GM18508 (cell line): ENCODE measurements around the gene RIN3.

ENCODE experiments used
- ATAC-seq: cut with Tn5 transposase; IDR thresholded peaks from one replicate; pipeline ENCODE4 v1.9.1; 2021; ENCODE audit warnings: moderate number of reproducible peaks; ENCODE audit not compliant: insufficient read depth, unreplicated experiment

RIN3 gene

DNA sequence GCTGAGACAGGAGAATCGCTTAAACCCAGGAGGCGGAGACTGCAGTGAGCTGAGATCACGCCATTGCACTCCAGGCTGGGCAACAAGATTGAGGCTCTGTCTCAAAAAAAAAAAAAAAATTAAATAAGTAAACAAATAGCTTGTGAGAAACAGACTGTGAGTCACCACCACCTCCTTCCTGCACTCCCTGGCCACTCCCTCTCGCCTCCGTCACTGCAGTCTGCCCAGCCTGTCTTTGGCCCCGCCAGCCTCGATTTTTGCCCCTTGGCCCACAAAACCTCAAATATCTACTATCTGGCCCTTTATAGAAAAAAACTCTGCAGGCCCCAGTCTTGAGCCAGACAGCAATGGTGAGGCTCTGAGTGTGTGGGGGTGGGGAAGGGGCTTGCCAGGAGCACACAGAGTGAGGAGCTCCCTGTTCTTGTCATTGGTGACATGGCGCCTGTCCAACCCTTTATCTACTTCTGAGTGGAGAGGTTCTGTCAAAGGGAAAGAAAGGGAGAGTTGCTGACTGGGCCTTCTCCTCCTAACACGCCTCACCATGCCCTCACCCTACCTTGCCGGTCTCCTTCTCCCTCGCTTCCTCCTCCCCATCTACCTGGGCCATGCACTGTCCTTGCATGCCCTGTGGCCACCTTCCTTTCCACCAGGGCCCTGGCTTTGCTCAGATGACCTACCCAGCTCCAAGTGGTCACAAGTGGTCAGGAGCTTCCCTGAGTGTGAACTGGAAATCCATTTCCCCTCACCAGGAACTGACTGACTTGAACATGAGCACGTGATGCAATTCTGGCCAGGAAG, 212.8 kb downstream of the RIN3 start:
- no peak for ATAC-seq

GRCh38 chr14:92726933-92727262, 213.3 kb downstream of the RIN3 start:
- no peak for ATAC-seq

GRCh38 chr14:92728759-92729364, 215.3 kb downstream of the RIN3 start:
- no peak for ATAC-seq

DNA sequence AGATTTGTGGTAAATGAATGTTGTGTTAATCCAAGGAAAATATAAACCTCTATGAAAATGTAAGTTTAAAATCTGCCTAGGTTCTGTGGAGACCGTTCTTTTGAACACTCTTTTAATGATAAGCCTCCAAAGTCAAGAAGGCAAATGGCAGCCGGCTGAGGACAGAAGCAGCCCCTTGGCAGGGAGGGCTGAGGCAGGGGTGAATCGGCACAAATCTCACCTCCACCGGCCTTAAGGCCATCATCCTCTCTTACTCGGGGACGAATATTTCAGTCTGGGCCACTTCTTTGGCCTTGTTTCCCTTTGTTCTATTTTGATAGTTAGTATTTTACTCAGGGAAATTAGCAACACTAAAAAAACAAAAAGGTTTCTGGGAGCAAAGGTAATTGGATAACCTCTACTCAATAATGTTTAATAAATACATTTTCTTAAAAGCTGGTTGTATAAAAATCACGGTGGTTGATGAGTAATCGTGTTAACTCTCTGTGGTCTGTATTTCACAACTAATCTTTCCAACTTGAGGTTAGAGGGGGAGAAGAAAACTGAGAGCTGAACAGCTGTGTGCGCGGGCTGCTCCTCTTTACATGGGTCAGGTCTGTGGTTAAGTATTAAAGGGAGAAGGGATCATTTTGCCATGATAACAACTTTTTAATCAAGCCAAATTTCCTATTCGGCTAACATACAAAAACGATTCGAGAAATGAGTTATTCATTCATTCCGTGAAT, 216.2 kb downstream of the RIN3 start:
- ATAC-seq: no peak

- ATAC-seq: no peak
Measured at GRCh38 chr14:92731622-92732115, 218.1 kb downstream of the RIN3 start.

- no peak for ATAC-seq
Measured at GRCh38 chr14:92733007-92733406, 219.4 kb downstream of the RIN3 start.

- no peak for ATAC-seq
Measured at GRCh38 chr14:92734618-92735017, 221.0 kb downstream of the RIN3 start.

- ATAC-seq: no peak
Measured at GRCh38 chr14:92735344-92735743, 221.8 kb downstream of the RIN3 start.

DNA sequence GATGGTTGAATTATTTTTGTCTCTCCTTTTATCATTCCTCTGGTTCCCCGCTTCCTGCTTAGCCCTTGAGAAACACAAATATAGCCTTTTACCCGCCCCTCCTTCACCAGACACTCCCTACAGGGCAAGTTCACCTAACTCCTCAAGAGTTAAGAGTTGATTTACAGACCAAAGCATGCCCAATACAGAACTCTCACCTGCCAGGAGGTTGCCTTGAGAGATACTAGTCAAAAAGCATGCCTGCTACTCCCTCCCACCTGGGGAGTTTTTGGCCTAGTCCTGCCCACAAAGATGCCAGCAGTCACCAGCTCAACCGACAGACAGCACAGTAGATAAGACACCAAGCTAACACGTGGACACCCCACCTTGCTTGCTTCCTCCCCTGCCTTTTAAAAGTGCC, 223.6 kb downstream of the RIN3 start:
- no peak for ATAC-seq

GRCh38 chr14:92737619-92738188, 224.1 kb downstream of the RIN3 start:
- no peak for ATAC-seq
